ENCODE results near the gene ZNF132. TPM values are rescaled to one million over a fixed set of nuclear protein-coding genes. Genes with fewer than 3 reads are reported as not detected.
A peak's percentile ranks its signal among the peaks of the same experiment; 100 is the strongest.
"Not testable (repeated sequence)": the region's sequence is repeated elsewhere in the genome, so short reads cannot be mapped to it uniquely, and the experiment has no call there.

Gene ZNF132
- total RNA-seq = 1.2 TPM
- 1 to 10 TPM in 1 of 4 donors, under 1 TPM in 3; 0.76 to 2.0 (median 0.96) TPM for polyA plus RNA-seq

DNA sequence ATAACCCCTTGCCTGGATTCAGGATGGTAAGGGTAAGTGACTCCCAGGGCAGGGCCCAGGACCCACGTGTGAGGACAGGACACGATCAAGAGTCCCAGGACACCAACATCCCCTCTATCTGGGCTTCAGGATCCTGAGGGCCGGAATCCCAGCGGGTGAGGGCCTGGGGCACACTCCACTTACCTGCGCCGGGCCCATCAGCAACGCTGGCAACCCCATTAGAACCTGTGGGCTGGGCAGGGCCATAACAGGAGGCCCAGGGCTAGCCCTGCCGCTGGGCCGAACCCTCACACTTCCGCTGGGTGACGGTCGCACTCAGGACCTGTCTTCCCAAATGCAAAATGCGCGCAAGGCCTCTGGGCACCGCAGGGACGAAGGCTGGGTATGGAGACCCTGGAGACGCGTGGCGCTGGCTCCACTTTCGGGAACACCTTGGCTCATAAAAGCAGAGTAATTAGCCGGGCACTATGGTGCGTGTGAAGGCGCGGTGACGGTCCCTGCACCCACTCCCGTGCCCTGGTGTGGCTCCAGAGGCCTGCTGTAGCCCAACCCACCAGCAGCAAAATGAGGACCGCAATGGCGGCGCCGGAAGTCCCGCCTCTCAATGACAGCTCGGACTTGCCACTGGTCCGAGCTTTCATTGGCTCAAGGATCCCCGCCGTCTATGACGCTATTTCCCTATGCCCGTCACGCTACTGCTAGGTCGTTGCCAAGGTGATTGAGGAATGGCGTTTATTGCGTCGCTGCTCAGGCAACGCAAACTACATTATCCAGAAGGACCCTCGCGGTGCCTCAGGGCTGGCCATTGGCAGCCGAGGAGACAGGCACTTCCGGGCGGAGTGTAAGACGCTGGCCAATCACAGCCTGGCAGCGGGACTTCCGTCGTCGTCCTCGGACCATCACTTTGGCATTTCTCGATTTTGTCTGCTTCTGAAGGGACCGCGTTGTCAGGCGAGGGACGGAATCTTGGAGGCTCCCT, at the start of gene ZNF132:
Gene ZNF132, minus strand, starts transcription at position 578 of the 979 bp plus-strand sequence. Its CDS starts 332 bp downstream, at position 246.
- H3K4me3 ChIP-seq (ENCODE audit: low read depth, low read length) = peak within 1 kb of the TSS; percentile 74
- peak; percentile 95 to 100 (median 96) for DNase-seq
- H3K4me1 Mint-ChIP-seq = peaks cover 5 to 35% (median 8%) of the 10 kb centered on the region in 4 donors
- peaks cover under 1% of the 10 kb centered on the region for H3K27me3 ChIP-seq (ENCODE audit: control insufficient read depth, insufficient read depth, low read length)
- H3K9me3 ChIP-seq (ENCODE audit: control insufficient read depth in 2 of 2, low read length in 2 of 2) = peaks cover 28 to 32% of the 10 kb centered on the region in 2 experiments
- peaks cover 2 to 49% (median 19%) of the 10 kb centered on the region in 7 donors for H3K9me3 Mint-ChIP-seq
- peaks cover 17% of the 10 kb centered on the region for H3K4me1 ChIP-seq (ENCODE audit: control insufficient read depth, insufficient read depth, low read length, poor library complexity, severe bottlenecking)
- H3K4me3 Mint-ChIP-seq = peak within 1 kb of the TSS; percentile 86 to 98 (median 96)
- peaks cover under 1% of the 10 kb centered on the region for H3K27me3 Mint-ChIP-seq
- peaks cover 28% of the 10 kb centered on the region for H3K36me3 ChIP-seq (ENCODE audit: control insufficient read depth, insufficient read depth, low read length)
- H3K36me3 Mint-ChIP-seq = peaks cover 33% of the 10 kb centered on the region
- H3K27ac Mint-ChIP-seq = peak within 1 kb of the TSS; percentile 92 to 98 (median 95)
- ATAC-seq (ENCODE audit: low read depth in 2 of 2) = peak; percentile 98
- peak within 1 kb of the TSS; percentile 87 for H3K27ac ChIP-seq (ENCODE audit: insufficient read depth, low read length, poor library complexity, severe bottlenecking)

- not testable (repeated sequence) for H3K36me3 ChIP-seq (ENCODE audit: control insufficient read depth, insufficient read depth, low read length); H3K4me1 Mint-ChIP-seq; H3K27ac Mint-ChIP-seq; H3K4me3 Mint-ChIP-seq; ATAC-seq (ENCODE audit: low read depth in 2 of 2); H3K9me3 Mint-ChIP-seq; DNase-seq; H3K27me3 Mint-ChIP-seq; H3K27ac ChIP-seq (ENCODE audit: insufficient read depth, low read length, poor library complexity, severe bottlenecking); H3K27me3 ChIP-seq (ENCODE audit: control insufficient read depth, insufficient read depth, low read length); H3K4me1 ChIP-seq (ENCODE audit: control insufficient read depth, insufficient read depth, low read length, poor library complexity, severe bottlenecking); H3K36me3 Mint-ChIP-seq; H3K9me3 ChIP-seq (ENCODE audit: control insufficient read depth in 2 of 2, low read length in 2 of 2); H3K4me3 ChIP-seq (ENCODE audit: low read depth, low read length)
Measured at GRCh38 chr19:58484349-58484748, 44.4 kb upstream of the ZNF132 start.

- Histone ChIP-seq H3K4me1 (ENCODE audit: control insufficient read depth, insufficient read depth, low read length, poor library complexity, severe bottlenecking) (peaks cover 2% of the 10 kb centered on the region), H3K9me3 (ENCODE audit: control insufficient read depth in 2 of 2, low read length in 2 of 2) (no peaks in the 10 kb centered on the region), H3K27ac (ENCODE audit: insufficient read depth, low read length, poor library complexity, severe bottlenecking) (no peak overlapping the region), H3K27me3 (ENCODE audit: control insufficient read depth, insufficient read depth, low read length) (no peaks in the 10 kb centered on the region), H3K4me3 (ENCODE audit: low read depth, low read length) (no peak overlapping the region), H3K36me3 (ENCODE audit: control insufficient read depth, insufficient read depth, low read length) (no peaks in the 10 kb centered on the region)
- Mint-ChIP-seq H3K27ac (no peak overlapping the region), H3K9me3 (no peaks in the 10 kb centered on the region), H3K27me3 (no peaks in the 10 kb centered on the region), H3K4me3 (no peak overlapping the region), H3K4me1 (peaks cover 0 to 3% (median under 1%) of the 10 kb centered on the region in 4 donors), H3K36me3 (peaks cover 10% of the 10 kb centered on the region)
- DNase-seq (no peak), ATAC-seq (ENCODE audit: low read depth in 2 of 2) (no peak)
Measured at GRCh38 chr19:58483776-58484175, 43.8 kb upstream of the ZNF132 start.

GRCh38 chr19:58482372-58482771, 42.4 kb upstream of the ZNF132 start:
- no peak for ATAC-seq (ENCODE audit: low read depth in 2 of 2)
- Histone ChIP-seq H3K27me3 (ENCODE audit: control insufficient read depth, insufficient read depth, low read length) (no peaks in the 10 kb centered on the region), H3K4me3 (ENCODE audit: low read depth, low read length) (no peak overlapping the region), H3K4me1 (ENCODE audit: control insufficient read depth, insufficient read depth, low read length, poor library complexity, severe bottlenecking) (peaks cover under 1% of the 10 kb centered on the region), H3K27ac (ENCODE audit: insufficient read depth, low read length, poor library complexity, severe bottlenecking) (no peak overlapping the region), H3K9me3 (ENCODE audit: control insufficient read depth in 2 of 2, low read length in 2 of 2) (no peaks in the 10 kb centered on the region), H3K36me3 (ENCODE audit: control insufficient read depth, insufficient read depth, low read length) (no peaks in the 10 kb centered on the region)
- DNase-seq = no peak
- Mint-ChIP-seq H3K36me3 (peaks cover 10% of the 10 kb centered on the region), H3K4me3 (peak overlapping the region in 2 of 4 donors; percentile 47 to 54), H3K27ac (no peak overlapping the region), H3K27me3 (no peaks in the 10 kb centered on the region), H3K4me1 (peaks cover 0 to 2% (median 0%) of the 10 kb centered on the region in 4 donors), H3K9me3 (no peaks in the 10 kb centered on the region)

GRCh38 chr19:58480831-58481230, 40.9 kb upstream of the ZNF132 start:
- no peaks in the 10 kb centered on the region for H3K27me3 Mint-ChIP-seq
- H3K27me3 ChIP-seq (ENCODE audit: control insufficient read depth, insufficient read depth, low read length) = no peaks in the 10 kb centered on the region
- no peak overlapping the region for H3K27ac Mint-ChIP-seq

GRCh38 chr19:58480481-58480830, 40.5 kb upstream of the ZNF132 start:
- H3K27ac Mint-ChIP-seq = no peak overlapping the region
- no peak overlapping the region for H3K4me3 Mint-ChIP-seq
- H3K27ac ChIP-seq (ENCODE audit: insufficient read depth, low read length, poor library complexity, severe bottlenecking) = no peak overlapping the region
- ATAC-seq (ENCODE audit: low read depth in 2 of 2) = no peak
- H3K27me3 Mint-ChIP-seq = no peaks in the 10 kb centered on the region
- no peaks in the 10 kb centered on the region for H3K27me3 ChIP-seq (ENCODE audit: control insufficient read depth, insufficient read depth, low read length)
- DNase-seq = no peak
- H3K36me3 ChIP-seq (ENCODE audit: control insufficient read depth, insufficient read depth, low read length) = no peaks in the 10 kb centered on the region
- H3K4me1 Mint-ChIP-seq = peaks cover 4 to 13% (median 7%) of the 10 kb centered on the region in 4 donors
- no peaks in the 10 kb centered on the region for H3K9me3 Mint-ChIP-seq
- no peaks in the 10 kb centered on the region for H3K9me3 ChIP-seq (ENCODE audit: control insufficient read depth in 2 of 2, low read length in 2 of 2)
- peaks cover 15% of the 10 kb centered on the region for H3K4me1 ChIP-seq (ENCODE audit: control insufficient read depth, insufficient read depth, low read length, poor library complexity, severe bottlenecking)
- no peak overlapping the region for H3K4me3 ChIP-seq (ENCODE audit: low read depth, low read length)
- peaks cover 10% of the 10 kb centered on the region for H3K36me3 Mint-ChIP-seq

More at GRCh38 chr19:58480831-58481230, 40.9 kb upstream of the ZNF132 start:
- Mint-ChIP-seq H3K36me3 (peaks cover 10% of the 10 kb centered on the region), H3K4me1 (peaks cover 3 to 9% (median 6%) of the 10 kb centered on the region in 4 donors), H3K9me3 (no peaks in the 10 kb centered on the region), H3K4me3 (no peak overlapping the region)
- DNase-seq (no peak), ATAC-seq (ENCODE audit: low read depth in 2 of 2) (no peak)
- H3K36me3 ChIP-seq (ENCODE audit: control insufficient read depth, insufficient read depth, low read length) = no peaks in the 10 kb centered on the region
- no peak overlapping the region for H3K27ac ChIP-seq (ENCODE audit: insufficient read depth, low read length, poor library complexity, severe bottlenecking)
- H3K9me3 ChIP-seq (ENCODE audit: control insufficient read depth in 2 of 2, low read length in 2 of 2) = no peaks in the 10 kb centered on the region
- peaks cover 12% of the 10 kb centered on the region for H3K4me1 ChIP-seq (ENCODE audit: control insufficient read depth, insufficient read depth, low read length, poor library complexity, severe bottlenecking)
- no peak overlapping the region for H3K4me3 ChIP-seq (ENCODE audit: low read depth, low read length)

GRCh38 chr19:58479736-58480480, 40.0 kb upstream of the ZNF132 start:
- no peak overlapping the region for H3K4me3 Mint-ChIP-seq
- Histone ChIP-seq H3K4me1 (ENCODE audit: control insufficient read depth, insufficient read depth, low read length, poor library complexity, severe bottlenecking) (peaks cover 20% of the 10 kb centered on the region), H3K4me3 (ENCODE audit: low read depth, low read length) (no peak overlapping the region), H3K27me3 (ENCODE audit: control insufficient read depth, insufficient read depth, low read length) (no peaks in the 10 kb centered on the region), H3K27ac (ENCODE audit: insufficient read depth, low read length, poor library complexity, severe bottlenecking) (no peak overlapping the region), H3K9me3 (ENCODE audit: control insufficient read depth in 2 of 2, low read length in 2 of 2) (no peaks in the 10 kb centered on the region), H3K36me3 (ENCODE audit: control insufficient read depth, insufficient read depth, low read length) (no peaks in the 10 kb centered on the region)
- H3K9me3 Mint-ChIP-seq = no peaks in the 10 kb centered on the region
- H3K36me3 Mint-ChIP-seq = peaks cover 10% of the 10 kb centered on the region
- H3K27ac Mint-ChIP-seq = no peak overlapping the region
- H3K27me3 Mint-ChIP-seq = no peaks in the 10 kb centered on the region
- H3K4me1 Mint-ChIP-seq = peaks cover 4 to 18% (median 7%) of the 10 kb centered on the region in 4 donors
- ATAC-seq (ENCODE audit: low read depth in 2 of 2) = no peak
- DNase-seq = no peak
